Measurements from ENCODE around the gene ERC1. TPM values are rescaled to one million over a fixed set of nuclear protein-coding genes. Genes with fewer than 3 reads are reported as not detected.

The ERC1 gene
- total and polyA plus RNA-seq, 9 of the 15 experiments (the other 6 are each of a cell fraction or from before 2014, with no cell fraction given) = 0.74 to 11.8 (median 4.8) TPM

- no peak for TF ChIP-seq CREB1 (IDR thresholded peaks at IDR 0.05)
- no peak for TF ChIP-seq CREB1 (CRISPR knock-in tag; IDR thresholded peaks at IDR 0.05)
- TF ChIP-seq CTBP1 (IDR thresholded peaks at IDR 0.05; ENCODE audit: borderline replicate concordance) = no peak
Measured at GRCh38 chr12:1357171-1357570, 366.1 kb downstream of the ERC1 start (continued).

GRCh38 chr12:1357711-1358110 lies 366.7 kb downstream of the ERC1 start:
- no peaks in the 10 kb centered on the region for H3K9me1 ChIP-seq (ENCODE audit: control insufficient read depth, insufficient read depth, low read length)
- H3K9me3 ChIP-seq (replicated peaks; ENCODE audit: control insufficient read depth, insufficient read depth, low read depth, low read length) = no peaks in the 10 kb centered on the region
- H4K20me1 ChIP-seq (replicated peaks; ENCODE audit: control insufficient read depth, insufficient read depth, low read length) = no peaks in the 10 kb centered on the region
- no peak overlapping the region for H2AFZ ChIP-seq (ENCODE audit: low read depth, low read length)
- no peak overlapping the region for H3K4me3 ChIP-seq
- WGBS (ENCODE audit: insufficient coverage, low coverage, missing lambda C conversion rate) = 18% methylated on average over 1 of the region's 1 CpG
- intact Hi-C loops (cut with micrococcal nuclease) (no loop called here), in situ Hi-C loops (cut with MboI) (no loop called here)
- H3K9ac ChIP-seq (ENCODE audit: insufficient read depth in 1 of 2, low read depth in 2 of 2, low read length in 2 of 2) = no peak overlapping the region
- TF ChIP-seq TSC22D4 (tag; IDR thresholded peaks at IDR 0.05) = no peak
- TF ChIP-seq CBFA2T3 (IDR thresholded peaks at IDR 0.05) = no peak
- no peak for TF ChIP-seq NFRKB (IDR thresholded peaks at IDR 0.05; ENCODE audit: low read depth)
- TF ChIP-seq SMAD2 (IDR thresholded peaks at IDR 0.05; ENCODE audit: low read depth, low read length) = no peak
- no peak for TF ChIP-seq RBM17 (IDR thresholded peaks at IDR 0.05; ENCODE audit: borderline replicate concordance, low read depth, low read length)
- TF ChIP-seq ZEB2 (IDR thresholded peaks at IDR 0.05) = no peak
- no peak for TF ChIP-seq SNAPC5 (CRISPR knock-in tag; IDR thresholded peaks at IDR 0.05)
- H3K27me3 ChIP-seq (ENCODE audit: control insufficient read depth in 2 of 2, insufficient read depth in 2 of 2, low read length in 2 of 2) = no peaks in the 10 kb centered on the region
- no peak overlapping the region for H3K27ac ChIP-seq (ENCODE audit: extremely low read depth, low read depth, low read length)
- ChIA-PET POLR2A (no interaction called here), CTCF (ENCODE audit: low intra/inter-chr PET ratio) (no interaction called here)
- H3K36me3 ChIP-seq (ENCODE audit: control insufficient read depth, insufficient read depth, low read length) = no peaks in the 10 kb centered on the region
- ATAC-seq = no peak
- no peak overlapping the region for H3K4me2 ChIP-seq (ENCODE audit: insufficient read depth, low read length)
- no peak for DNase-seq (ENCODE audit: extremely low read depth in 1 of 4, low spot score in 3 of 4)
- BruUV-seq (replicated peaks) = no TSS peak
- no peak for FAIRE-seq
- peaks cover 0 to 7% of the 10 kb centered on the region in 2 experiments; a peak in 2 of 5 replicates for H3K4me1 ChIP-seq (replicated peaks in 1 of 2; ENCODE audit: control insufficient read depth in 2 of 2, insufficient read depth in 2 of 2, low read length in 2 of 2)
- H3K79me2 ChIP-seq (ENCODE audit: control insufficient read depth, insufficient read depth, low read length) = no peaks in the 10 kb centered on the region

Measured in K562 (cell line).